H1 (cell line): ENCODE results near the gene CD46. TPM values are rescaled to one million over a fixed set of nuclear protein-coding genes. Genes with fewer than 3 reads are reported as not detected.

ENCODE experiments used
- CTCF ChIA-PET: fragments of 300-600 bp; sonication (Branson Sonifier 250); formaldehyde crosslinking; loops from one replicate; lab custom pipeline; 2021; ENCODE audit not compliant: partially characterized antibody; lab: Charles Lee
- POLR2A ChIA-PET: fragments of 300-600 bp; sonication (Branson Sonifier 250); formaldehyde crosslinking; loops from one replicate; lab custom pipeline; 2021; ENCODE audit warnings: inconsistent platforms; ENCODE audit not compliant: partially characterized antibody; lab: Charles Lee
- DNase-seq, 2 experiments: peaks; one replicate each; pipeline versions ENCODE4 v3.0.0 to v3.0.0-alpha.2; 2010 to 2022; ENCODE audit warnings: low spot score in 2 of 2, low read depth in 1 of 2, mixed read lengths in 1 of 2
- FAIRE-seq: peaks from 2 replicates; lab custom pipeline; 2011; peaks lifted over from hg19 to GRCh38; lab: Jason Lieb, UNC
- H2AFZ ChIP-seq: 2 replicates; pipeline ENCODE4 v1.8.1; 2012; ENCODE audit warnings: low read length, inconsistent platforms
- H2AK5ac ChIP-seq: 2 replicates; pipeline ENCODE4 v1.6.1; 2013; ENCODE audit warnings: low read depth, low read length
- H2BK120ac ChIP-seq: replicated peaks from 2 replicates; pipeline ENCODE3; 2013; ENCODE audit warnings: low read depth, low read length, inconsistent platforms
- H2BK12ac ChIP-seq: 2 replicates; pipeline ENCODE4 v1.6.1; 2013; ENCODE audit warnings: low read depth, low read length
- H2BK15ac ChIP-seq: 2 replicates; pipeline ENCODE4 v1.6.1; 2013; ENCODE audit warnings: low read length
- H2BK20ac ChIP-seq: 2 replicates; pipeline ENCODE4 v1.6.1; 2013; ENCODE audit warnings: low read length
- H2BK5ac ChIP-seq: 2 replicates; pipeline ENCODE4 v1.6.1; 2013; ENCODE audit warnings: low read depth, low read length
- H3K14ac ChIP-seq: 2 replicates; pipeline ENCODE4 v1.6.1; 2013; ENCODE audit warnings: inconsistent platforms; ENCODE audit not compliant: insufficient read length
- H3K18ac ChIP-seq: 2 replicates; pipeline ENCODE4 v1.6.1; 2013; ENCODE audit warnings: low read length; ENCODE audit errors: extremely low read depth
- H3K23ac ChIP-seq: 2 replicates; pipeline ENCODE4 v1.6.1; 2013; ENCODE audit warnings: inconsistent platforms; ENCODE audit not compliant: insufficient read length
- H3K23me2 ChIP-seq: 2 replicates; pipeline ENCODE4 v1.6.1; 2013; ENCODE audit warnings: low read depth, low read length
- H3K27ac ChIP-seq: 2 replicates; pipeline ENCODE4 v1.6.1; 2011; ENCODE audit warnings: low read depth, low read length, inconsistent platforms
- H3K27me3 ChIP-seq, 4 experiments: replicated peaks in 1 of 4; 1 replicate in 1 of 4; 2 replicates in 3 of 4; pipeline versions ENCODE4 v1.6.1 to v1.8.1; 2011 to 2013; ENCODE audit warnings: low read length in 3 of 4, mild to moderate bottlenecking in 3 of 4, inconsistent platforms in 2 of 4, mixed read lengths in 2 of 4, moderate library complexity in 1 of 4; ENCODE audit not compliant: control insufficient read depth in 3 of 4, insufficient read depth in 3 of 4; ENCODE audit errors: extremely low read depth in 1 of 4
- H3K36me3 ChIP-seq, 4 experiments: 2 replicates each; pipeline versions ENCODE4 v1.6.1 to v1.8.1; 2011 to 2013; ENCODE audit warnings: mild to moderate bottlenecking in 4 of 4, low read length in 3 of 4, moderate library complexity in 2 of 4, control low read depth in 1 of 4, inconsistent platforms in 1 of 4; ENCODE audit not compliant: insufficient read depth in 4 of 4, control insufficient read depth in 2 of 4
- H3K4ac ChIP-seq: replicated peaks from 2 replicates; pipeline ENCODE3; 2013; ENCODE audit warnings: low read length, low read depth, mixed read lengths, inconsistent platforms; ENCODE audit not compliant: insufficient read length
- H3K4me1 ChIP-seq, 4 experiments: replicated peaks in 1 of 4; 1 replicate in 1 of 4; 2 replicates in 3 of 4; pipeline versions ENCODE4 v1.6.1 to v1.8.1; 2011 to 2013; ENCODE audit warnings: low read length in 3 of 4, inconsistent platforms in 2 of 4, mixed read lengths in 1 of 4; ENCODE audit not compliant: insufficient read depth in 4 of 4, control insufficient read depth in 3 of 4
- H3K4me2 ChIP-seq, 2 experiments: 2 replicates each; pipeline versions ENCODE4 v1.6.1 to v1.8.1; 2011 to 2013; ENCODE audit warnings: low read depth in 2 of 2, low read length in 2 of 2, control low read depth in 1 of 2, inconsistent platforms in 1 of 2, mild to moderate bottlenecking in 1 of 2; ENCODE audit not compliant: insufficient read depth in 1 of 2
- H3K4me3 ChIP-seq, 4 experiments: fragments of 200-600, 300-600 bp in 1 of 4; sonication (generic), shearing (Covaris generic), sonication (Bioruptor Twin) in 1 of 4; 2 replicates each; pipeline versions ENCODE4 v1.5.1 to v1.8.1; 2011 to 2016; ENCODE audit warnings: low read length in 4 of 4, low read depth in 3 of 4, control low read depth in 2 of 4, inconsistent platforms in 2 of 4, mild to moderate bottlenecking in 2 of 4, mixed read lengths in 1 of 4, moderate library complexity in 1 of 4; ENCODE audit not compliant: insufficient read depth in 2 of 4; ENCODE audit errors: extremely low read depth in 1 of 4
- H3K56ac ChIP-seq: replicated peaks from 2 replicates; pipeline ENCODE3; 2013; ENCODE audit warnings: low read depth, mild to moderate bottlenecking, mixed read lengths, low read length, inconsistent platforms; ENCODE audit not compliant: insufficient read length
- H3K79me1 ChIP-seq: 2 replicates; pipeline ENCODE4 v1.6.1; 2013; ENCODE audit warnings: low read depth, low read length, control low read depth
- H3K79me2 ChIP-seq, 2 experiments: 2 replicates each; pipeline versions ENCODE4 v1.6.1 to v1.8.1; 2012 to 2013; ENCODE audit warnings: low read length in 2 of 2, mild to moderate bottlenecking in 2 of 2, inconsistent platforms in 1 of 2; ENCODE audit not compliant: insufficient read depth in 2 of 2, control insufficient read depth in 1 of 2
- H3K9ac ChIP-seq, 4 experiments: replicated peaks in 1 of 4; 1 replicate in 1 of 4; 2 replicates in 3 of 4; pipeline versions ENCODE4 v1.6.1 to v1.8.1; 2011 to 2013; ENCODE audit warnings: low read depth in 3 of 4, low read length in 3 of 4, control low read depth in 2 of 4, mild to moderate bottlenecking in 2 of 4, moderate library complexity in 2 of 4, inconsistent platforms in 1 of 4; ENCODE audit errors: extremely low read depth in 1 of 4
- H3K9me3 ChIP-seq, 2 experiments: 2 replicates each; pipeline versions ENCODE4 v1.6.1 to v1.8.1; 2012 to 2013; ENCODE audit warnings: mild to moderate bottlenecking in 2 of 2, moderate library complexity in 2 of 2, control low read depth in 1 of 2, inconsistent platforms in 1 of 2, low read depth in 1 of 2, low read length in 1 of 2, mixed read lengths in 1 of 2; ENCODE audit not compliant: insufficient read depth in 2 of 2
- H4K20me1 ChIP-seq, 2 experiments: replicated peaks in 1 of 2; 2 replicates each; pipeline versions ENCODE3 to v1.8.1; 2011 to 2013; ENCODE audit warnings: inconsistent platforms in 2 of 2, low read length in 2 of 2, mild to moderate bottlenecking in 1 of 2; ENCODE audit not compliant: insufficient read depth in 2 of 2, control insufficient read depth in 1 of 2
- H4K5ac ChIP-seq: 2 replicates; pipeline ENCODE4 v1.6.1; 2013; ENCODE audit warnings: low read length, low read depth, mixed read lengths, inconsistent platforms; ENCODE audit not compliant: insufficient read length
- H4K8ac ChIP-seq: 2 replicates; pipeline ENCODE4 v1.8.0; 2013; ENCODE audit warnings: mild to moderate bottlenecking, moderate library complexity, low read length, inconsistent platforms; ENCODE audit not compliant: insufficient read depth; ENCODE audit errors: extremely low read depth
- H4K91ac ChIP-seq: replicated peaks from 2 replicates; pipeline ENCODE3; 2013; ENCODE audit warnings: low read length, mixed read lengths, inconsistent platforms; ENCODE audit not compliant: insufficient read length
- KDM4A ChIP-seq: IDR thresholded peaks from one replicate; pipeline ENCODE4 v1.7.1; 2012; ENCODE audit warnings: low read depth, mild to moderate bottlenecking, moderate library complexity, low read length, inconsistent platforms; ENCODE audit not compliant: severe bottlenecking
- YY1 ChIP-seq: IDR thresholded peaks from 2 replicates; pipeline ENCODE4 v1.6.1; 2011; ENCODE audit warnings: low read depth, mild to moderate bottlenecking, low read length
- WGBS, 2 experiments: shearing (Covaris generic) in 1 of 2; methylation state at CpG; one replicate each; pipeline versions ENCODE4 v1.1.6 to v1.1.7; 2013 to 2015; ENCODE audit warnings: low lambda C conversion rate in 2 of 2, mixed read lengths in 2 of 2, inconsistent platforms in 1 of 2, low coverage in 1 of 2, missing lambda C conversion rate in 1 of 2; ENCODE audit not compliant: insufficient replicate concordance in 2 of 2, insufficient coverage in 1 of 2, insufficient read length in 1 of 2; ENCODE audit errors: extremely low coverage in 1 of 2, missing lambda C conversion rate in 1 of 2; 5-methylcytosine and 5-hydroxymethylcytosine counted together
- polyA plus RNA-seq, 7 experiments: library from polyadenylated mRNA; depleted of rRNA in 3 of 7; stranded (reverse) in 5 of 7; unstranded in 2 of 7; fragments of >200 nt in 5 of 7; fragments of 200-250 nt in 2 of 7; gene quantifications; 1 replicate in 5 of 7; 2 replicates in 1 of 7; 4 replicates in 1 of 7; pipeline versions ENCODE4 v1.2.1 to v1.2.3, GENCODE V29; 2011 to 2013; ENCODE audit warnings: missing spikeins in 2 of 7, mixed read lengths in 2 of 7
- total RNA-seq: library from RNA; stranded (reverse); fragmentation: NEBNext Ultra II Directional; extraction: Animal tissue kit (Norgen Biotek cat#: 25700); gene quantifications from 2 replicates; pipeline ENCODE4 v1.2.1, GENCODE V29; 2021

CD46 gene
- total and polyA plus RNA-seq, 2 of the 8 experiments (the other 6 are each of a cell fraction or from before 2014, with no cell fraction given) = 60.9 to 113 TPM

DNA sequence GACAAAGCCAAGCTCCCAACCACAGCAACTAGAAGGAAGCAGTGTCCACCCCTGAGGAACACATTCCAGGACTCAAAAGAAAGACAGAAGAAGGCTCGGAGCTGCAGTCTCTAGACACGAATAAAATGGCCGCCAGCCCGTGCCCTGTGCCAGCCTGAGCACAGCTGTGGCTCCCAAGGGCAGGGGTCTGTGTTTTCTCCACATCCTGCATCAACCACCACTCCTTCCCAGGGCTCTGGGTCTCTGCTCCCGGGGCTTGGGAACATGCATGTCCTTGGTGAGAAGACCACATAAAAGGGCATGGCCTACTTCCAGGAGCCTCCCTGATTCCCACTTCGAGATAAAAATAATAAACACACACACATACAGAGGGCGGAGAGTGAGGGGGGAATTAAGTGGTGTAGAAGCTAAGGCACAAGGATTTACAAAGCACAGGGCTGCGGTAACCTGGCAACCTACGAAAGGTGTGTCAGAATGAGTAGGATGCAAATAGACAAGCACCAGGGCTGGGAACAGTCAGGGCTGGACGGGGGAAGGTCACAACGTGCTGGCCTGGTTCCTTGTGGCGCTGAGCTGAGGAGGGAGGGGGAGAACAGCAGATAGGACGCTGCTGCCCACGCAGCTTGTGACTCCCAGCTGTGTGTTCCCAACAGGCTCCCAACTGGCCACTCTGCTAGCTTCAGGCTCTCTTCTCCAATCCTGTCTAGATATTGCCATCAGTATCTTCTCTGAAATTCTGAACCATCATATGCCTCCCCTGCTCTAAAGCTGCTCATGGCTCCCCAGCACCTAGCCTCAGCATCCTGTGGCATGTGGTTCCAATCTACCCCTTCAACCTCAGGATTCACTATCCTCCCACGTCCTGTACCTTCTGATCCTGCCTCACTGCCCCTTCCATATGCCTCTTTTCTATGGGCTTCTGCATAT is 86.6 kb downstream of the CD46 start:
- H2AFZ ChIP-seq = no peak overlapping the region
- H2BK20ac ChIP-seq = no peak overlapping the region
- H3K4ac ChIP-seq = no peak overlapping the region
- no peak overlapping the region for H3K23ac ChIP-seq
- no peaks in the 10 kb centered on the region for H3K27me3 ChIP-seq
- H3K27ac ChIP-seq = no peak overlapping the region
- H4K5ac ChIP-seq = no peak overlapping the region
- CTCF ChIA-PET = interaction anchor here (0.6 to 7.3 kb wide), 12 partner anchors 9 to 1926 kb away, joined by 3 to 56 read pairs (median 6); no protein-coding TSS in a partner anchor
- H4K20me1 ChIP-seq = no peaks in the 10 kb centered on the region
- H4K91ac ChIP-seq = no peak overlapping the region
- H3K9me3 ChIP-seq = no peaks in the 10 kb centered on the region
- WGBS, 2 experiments = 89% methylated on average over 14 of the region's 15 CpGs; no CpG with 5 or more reads in 1 of the 2 experiments
- H3K18ac ChIP-seq = no peak overlapping the region
- TF ChIP-seq KDM4A (no peak), YY1 (0 out of 2 replicates have a peak, but pooled peaks have one; percentile 28)
- TF ChIP-seq, all 59 proteins: peak for 1
- Histone ChIP-seq H3K36me3 (no peaks in the 10 kb centered on the region), H2BK15ac (no peak overlapping the region), H3K9ac (no peak overlapping the region), H2BK12ac (no peak overlapping the region), H2BK120ac (no peak overlapping the region), H3K4me1 (peaks cover 0 to 3% (median 1%) of the 10 kb centered on the region in 4 experiments; a peak in 3 of 7 replicates), H2AK5ac (no peak overlapping the region), H2BK5ac (no peak overlapping the region), H3K4me3 (no peak overlapping the region), H4K8ac (no peak overlapping the region), H3K4me2 (no peak overlapping the region), H3K23me2 (no peaks in the 10 kb centered on the region), H3K56ac (no peak overlapping the region), H3K79me2 (no peaks in the 10 kb centered on the region), H3K79me1 (no peaks in the 10 kb centered on the region), H3K14ac (no peak overlapping the region)
- POLR2A ChIA-PET = interaction anchor here (1.0 to 1.1 kb wide), 2 partner anchors 9 kb away, joined by 3 to 4 read pairs; no protein-coding TSS in a partner anchor
- FAIRE-seq (no peak), DNase-seq (no peak)
